Activated CD8-positive, alpha-beta memory T cell treated with anti-CD3 and anti-CD28 coated beads for 48 hours (primary cell): Measurements from ENCODE around the gene CAPNS1.

Experiments
- DNase-seq, 3 experiments: peaks; one replicate each; pipeline ENCODE4 v3.0.0-alpha.2; 2020; ENCODE audit warnings: low read depth in 2 of 3, low spot score in 2 of 3

Gene CAPNS1

DNA sequence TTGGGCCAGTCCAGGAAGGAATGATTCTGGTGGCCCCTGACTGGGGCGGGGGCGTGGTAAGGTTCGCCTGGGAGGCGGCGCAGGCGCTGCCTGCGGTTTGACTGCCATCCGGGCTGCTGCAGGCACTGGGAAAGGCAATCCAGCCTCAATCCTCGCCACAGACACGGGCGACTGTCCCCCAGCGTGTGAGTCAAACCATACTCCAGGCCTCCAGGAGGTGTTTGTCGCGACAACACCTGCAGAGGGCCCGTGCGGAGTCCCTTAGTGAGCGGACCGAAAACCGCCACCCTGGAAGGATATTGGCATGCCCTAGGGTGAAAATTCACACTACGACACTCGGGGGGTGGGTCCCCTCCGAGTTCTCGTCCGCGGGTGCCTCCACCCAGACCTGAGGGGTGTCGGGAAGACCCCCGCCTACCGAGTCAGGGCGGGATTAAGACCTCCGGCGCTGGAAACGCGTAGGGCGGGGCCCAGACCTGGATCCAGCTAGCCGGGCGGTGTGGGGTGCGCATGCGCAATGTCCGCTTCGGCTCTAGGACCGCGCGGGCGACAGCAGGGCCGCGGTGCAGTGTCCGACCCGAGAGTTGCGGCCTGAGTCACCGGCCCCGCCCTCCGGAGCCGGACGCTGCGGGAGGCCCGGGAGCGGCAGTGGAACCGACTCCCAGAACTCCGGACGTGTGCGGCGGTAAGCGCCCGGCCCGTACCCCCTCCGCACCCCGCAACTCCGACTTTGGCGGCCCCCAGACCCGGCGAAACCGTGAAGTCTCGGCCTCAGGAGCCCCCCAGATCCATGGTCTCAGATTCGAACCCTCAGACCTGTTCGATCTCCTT is at the start of gene CAPNS1:
CAPNS1 (plus strand) TSS at position 594 of the 831 bp plus-strand sequence. CDS start 946 bp downstream, outside the sequence.
- peak; percentile 86 to 93 (median 86) for DNase-seq

DNA sequence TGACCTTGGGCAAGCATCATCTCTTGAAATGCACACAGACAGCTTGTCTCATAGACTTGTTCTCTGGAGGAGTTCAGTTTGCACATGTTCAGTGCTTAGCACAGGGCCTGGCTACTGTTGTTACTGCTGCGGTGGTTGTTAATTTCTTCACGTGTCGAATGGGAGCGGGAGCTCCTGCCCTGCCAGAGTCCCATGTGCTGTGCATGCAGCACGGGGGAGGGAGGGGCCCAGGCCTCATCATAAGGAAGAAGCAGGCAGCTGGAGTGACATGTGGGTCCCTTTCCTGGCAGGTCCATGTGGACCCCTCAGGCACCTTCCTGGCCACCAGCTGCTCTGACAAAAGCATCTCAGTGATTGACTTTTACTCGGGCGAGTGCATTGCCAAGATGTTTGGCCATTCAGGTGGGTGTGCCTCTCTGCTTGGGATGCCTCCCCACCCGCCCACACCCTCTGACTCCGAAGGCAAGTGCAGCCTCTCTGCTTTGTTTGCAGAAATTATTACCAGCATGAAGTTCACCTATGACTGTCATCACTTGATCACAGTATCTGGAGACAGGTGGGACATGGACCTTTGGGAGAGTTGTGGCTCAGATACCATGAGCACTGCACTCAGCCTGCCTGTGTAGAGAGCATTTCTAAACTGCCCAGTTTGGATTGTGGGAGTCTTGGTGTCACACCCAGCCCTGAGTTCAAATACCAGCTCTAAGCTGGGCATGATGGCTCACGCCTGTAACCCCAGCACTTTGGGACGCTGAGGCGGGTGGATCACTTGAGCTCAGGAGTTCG is 48.8 kb upstream of the CAPNS1 start:
- DNase-seq: no peak

DNA sequence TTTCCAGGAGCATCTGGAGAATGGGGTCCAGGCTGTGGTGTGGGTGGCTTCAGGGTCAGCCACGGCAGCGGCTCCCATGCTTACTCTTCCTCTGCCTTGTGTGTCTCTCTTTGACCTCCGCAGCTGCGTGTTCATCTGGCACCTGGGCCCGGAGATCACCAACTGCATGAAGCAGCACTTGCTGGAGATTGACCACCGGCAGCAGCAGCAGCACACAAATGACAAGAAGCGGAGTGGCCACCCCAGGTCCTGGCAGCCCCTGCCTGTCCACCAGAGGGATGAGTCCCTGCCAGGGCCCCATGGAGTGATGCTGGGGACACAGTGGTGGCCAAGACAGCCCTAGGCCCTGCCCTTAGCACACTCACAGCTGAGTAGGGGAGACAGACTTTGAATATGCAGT is 47.3 kb upstream of the CAPNS1 start:
- DNase-seq: no peak

GRCh38 chr19:36093146-36093662 is 46.7 kb upstream of the CAPNS1 start:
- peak in 1 of 3 experiments; percentile 26 for DNase-seq

GRCh38 chr19:36093687-36094086 is 46.2 kb upstream of the CAPNS1 start:
- DNase-seq: no peak

- no peak for DNase-seq
Observed at GRCh38 chr19:36097036-36097435, 42.8 kb upstream of the CAPNS1 start.

DNA sequence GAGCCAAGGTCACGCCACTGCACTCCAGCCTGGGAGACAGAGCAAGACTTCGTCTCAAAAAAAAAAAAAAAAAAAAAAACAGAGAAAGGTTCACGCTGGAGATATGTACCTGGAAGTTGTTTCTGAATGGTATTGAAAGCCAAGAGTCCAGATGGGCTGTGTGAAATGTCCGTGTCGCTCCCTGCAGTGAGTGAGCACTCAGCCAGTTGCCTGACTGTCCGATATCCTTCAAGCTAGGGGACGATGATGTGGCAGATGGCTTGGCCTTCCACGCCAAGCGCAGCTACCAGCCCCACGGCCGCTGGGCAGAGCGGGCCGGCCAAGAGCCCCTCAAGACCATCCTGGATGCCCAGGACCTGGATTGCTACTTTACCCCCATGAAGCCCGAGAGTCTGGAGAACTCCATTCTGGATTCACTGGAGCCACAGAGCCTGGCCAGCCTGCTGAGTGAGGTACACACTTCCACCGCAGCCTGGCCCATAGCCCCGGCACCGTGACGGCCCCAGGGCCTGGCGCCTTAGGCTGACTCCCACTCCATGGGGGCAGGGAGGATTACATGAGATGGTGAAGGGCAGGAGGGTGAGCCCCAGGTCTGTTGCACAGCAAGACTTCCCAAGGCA is 40.6 kb upstream of the CAPNS1 start:
- no peak for DNase-seq

- no peak for DNase-seq
Observed at GRCh38 chr19:36100476-36100875, 39.4 kb upstream of the CAPNS1 start.

DNA sequence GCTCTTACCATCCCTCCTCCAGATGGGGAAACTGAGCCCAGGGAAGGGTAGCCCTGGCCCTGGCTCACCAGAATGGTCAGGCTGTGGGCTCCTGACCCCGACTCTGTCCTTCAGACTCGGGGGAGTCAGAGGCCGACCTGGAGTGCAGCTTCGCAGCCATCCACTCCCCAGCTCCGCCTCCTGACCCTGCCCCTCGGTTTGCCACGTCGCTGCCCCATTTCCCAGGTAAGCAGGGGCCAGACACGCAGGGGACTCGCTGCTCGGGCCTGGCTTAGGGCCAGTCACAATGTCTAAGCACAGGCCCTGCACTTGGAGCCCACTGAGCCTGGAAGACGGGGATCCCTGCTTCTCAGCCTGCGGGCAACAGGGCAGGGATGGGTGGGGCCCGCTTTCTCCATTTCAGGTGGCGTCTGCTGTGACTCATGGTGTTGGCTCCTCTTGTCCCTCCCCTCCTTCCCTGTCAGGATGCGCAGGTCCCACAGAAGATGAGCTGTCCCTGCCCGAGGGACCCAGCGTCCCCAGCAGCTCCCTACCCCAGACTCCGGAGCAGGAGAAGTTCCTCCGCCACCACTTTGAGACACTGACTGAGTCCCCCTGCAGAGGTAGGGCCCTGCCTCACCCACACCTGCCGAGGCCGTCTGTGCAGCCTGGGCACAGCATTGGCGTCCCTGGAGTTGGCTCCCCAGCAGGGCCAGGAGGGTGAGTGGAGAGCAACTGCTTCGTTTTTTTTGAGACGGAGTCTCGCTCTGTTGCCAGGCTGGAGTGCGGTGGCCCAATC is 38.1 kb upstream of the CAPNS1 start:
- DNase-seq: no peak

- DNase-seq: no peak
Observed at GRCh38 chr19:36103040-36103626, 36.7 kb upstream of the CAPNS1 start.

DNA sequence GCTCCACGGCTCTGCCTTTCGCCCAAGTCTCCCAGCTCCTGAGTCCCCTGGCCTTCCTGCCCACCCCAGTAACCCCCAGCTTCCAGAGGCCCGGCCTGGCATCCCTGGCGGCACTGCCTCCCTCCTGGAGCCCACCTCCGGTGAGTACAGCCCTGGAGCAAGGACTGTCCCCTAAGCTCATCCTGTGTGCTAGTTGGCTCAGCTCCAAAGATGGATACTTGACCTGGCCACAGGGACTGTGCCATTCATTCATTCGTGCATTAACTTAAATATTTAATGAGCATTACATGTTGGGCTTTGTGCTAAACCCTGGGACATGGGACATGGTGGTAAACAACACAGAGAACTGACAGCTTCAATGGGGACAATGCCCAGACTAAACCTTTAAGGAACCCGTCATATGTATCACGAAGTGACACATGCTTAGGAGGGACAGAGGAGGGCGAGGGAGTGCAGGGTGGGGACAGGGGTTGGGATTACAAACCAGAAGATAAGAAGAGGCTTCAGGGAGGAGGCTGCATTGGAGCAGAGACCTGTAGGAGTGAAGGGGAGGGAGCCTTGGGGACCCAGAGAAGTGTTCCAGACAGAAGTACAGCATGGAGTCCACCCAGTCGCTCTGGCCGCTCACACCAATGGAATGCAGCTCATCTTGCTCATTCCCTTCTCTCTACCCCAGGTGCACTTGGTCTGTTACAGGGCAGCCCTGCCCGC is 35.9 kb upstream of the CAPNS1 start:
- DNase-seq: no peak

DNA sequence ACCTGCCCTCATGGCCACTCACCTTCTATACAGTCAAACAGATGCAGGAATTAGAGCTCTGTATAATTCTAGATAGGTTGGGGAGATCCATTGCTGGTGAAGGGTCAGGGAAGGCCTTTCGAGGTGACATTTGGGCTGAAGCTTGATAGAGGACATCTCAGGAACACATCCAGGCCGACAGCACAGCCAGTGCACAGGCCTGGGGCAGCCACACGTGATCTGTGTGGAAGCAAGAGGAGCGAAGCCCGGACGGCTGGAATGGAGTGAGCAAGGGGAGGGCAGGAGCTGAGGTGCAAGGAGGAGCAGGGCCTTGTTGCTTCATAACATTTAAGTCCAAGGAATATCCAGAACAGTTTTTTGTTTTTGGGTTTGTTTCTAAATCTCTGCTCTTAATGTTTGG is 33.4 kb upstream of the CAPNS1 start:
- DNase-seq: no peak

DNA sequence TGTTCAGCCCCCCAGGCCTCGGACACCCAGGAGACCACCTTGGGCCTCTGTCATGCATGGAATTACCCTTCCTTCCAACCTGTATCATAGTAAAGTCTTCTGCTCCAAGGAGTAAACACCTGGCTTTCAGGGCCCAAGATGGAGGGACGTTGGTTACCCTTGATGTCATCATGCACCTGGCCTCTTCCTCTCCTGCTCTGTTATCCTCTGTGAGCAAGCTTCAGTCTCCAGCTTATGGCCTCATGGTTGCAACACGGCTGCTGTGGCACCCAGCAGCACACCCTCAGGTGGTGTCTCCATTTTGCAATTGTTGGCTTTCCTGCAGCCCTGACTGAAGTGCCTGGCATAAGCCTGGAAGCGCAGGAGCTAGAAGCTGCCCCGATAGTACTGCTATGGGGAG is 32.9 kb upstream of the CAPNS1 start:
- no peak for DNase-seq

DNA sequence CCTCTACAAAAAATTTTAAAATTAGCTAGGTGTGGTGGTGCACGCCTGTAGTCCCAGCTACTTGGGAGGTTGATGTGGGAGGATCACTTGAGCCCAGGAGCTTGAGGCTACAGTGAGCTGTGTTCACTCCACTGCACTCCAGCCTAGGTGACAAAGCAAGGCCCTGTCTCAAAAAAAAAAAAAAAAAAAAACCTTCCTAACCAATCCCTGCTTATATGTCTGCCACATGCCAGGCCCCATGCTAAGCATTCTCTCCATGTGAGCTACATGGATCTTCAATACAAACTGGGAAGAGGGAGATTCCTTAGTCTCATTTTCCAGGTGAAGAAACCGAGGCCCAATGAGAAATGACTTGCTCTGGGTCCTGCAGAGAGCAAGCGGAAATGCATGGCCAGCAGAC is 31.2 kb upstream of the CAPNS1 start:
- no peak for DNase-seq

- DNase-seq: no peak
Observed at GRCh38 chr19:36110487-36111199, 29.2 kb upstream of the CAPNS1 start, which contains the start of gene OVOL3. Gene OVOL3, plus strand, starts transcription at chr19:36111143. Its CDS starts 60 bp downstream, at chr19:36111203.

DNA sequence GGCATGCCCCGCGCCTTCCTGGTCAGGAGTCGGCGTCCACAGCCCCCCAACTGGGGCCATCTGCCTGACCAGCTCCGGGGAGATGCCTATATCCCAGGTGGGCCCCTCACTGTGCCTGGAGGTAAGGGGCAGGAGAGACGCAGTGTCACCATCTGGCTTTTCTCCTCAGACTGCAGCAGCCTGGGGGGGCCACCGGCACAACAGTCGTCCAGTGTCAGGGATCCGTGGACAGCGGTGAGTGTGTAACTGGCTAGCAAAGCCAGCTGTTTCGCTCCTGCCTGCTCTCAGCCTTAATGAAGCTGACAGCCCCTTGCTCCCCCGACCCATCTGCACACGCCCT is 28.7 kb upstream of the CAPNS1 start:
- DNase-seq: no peak

DNA sequence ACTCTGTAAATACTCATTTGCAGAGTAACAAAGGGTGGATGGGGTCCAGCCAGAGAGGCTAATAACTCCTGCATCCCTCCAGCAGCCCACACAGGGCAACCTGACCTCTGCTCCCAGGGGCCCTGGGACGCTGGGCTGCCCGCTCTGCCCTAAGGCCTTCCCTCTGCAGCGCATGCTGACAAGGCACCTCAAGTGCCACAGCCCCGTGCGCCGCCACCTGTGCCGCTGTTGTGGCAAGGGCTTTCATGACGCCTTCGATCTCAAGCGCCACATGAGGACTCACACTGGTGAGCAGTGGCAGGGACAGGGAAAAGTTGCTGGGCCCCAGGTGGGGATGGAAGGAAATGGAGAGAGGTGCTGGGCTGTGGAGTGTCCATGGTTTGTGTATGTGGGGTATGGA is 27.2 kb upstream of the CAPNS1 start:
- no peak for DNase-seq

DNA sequence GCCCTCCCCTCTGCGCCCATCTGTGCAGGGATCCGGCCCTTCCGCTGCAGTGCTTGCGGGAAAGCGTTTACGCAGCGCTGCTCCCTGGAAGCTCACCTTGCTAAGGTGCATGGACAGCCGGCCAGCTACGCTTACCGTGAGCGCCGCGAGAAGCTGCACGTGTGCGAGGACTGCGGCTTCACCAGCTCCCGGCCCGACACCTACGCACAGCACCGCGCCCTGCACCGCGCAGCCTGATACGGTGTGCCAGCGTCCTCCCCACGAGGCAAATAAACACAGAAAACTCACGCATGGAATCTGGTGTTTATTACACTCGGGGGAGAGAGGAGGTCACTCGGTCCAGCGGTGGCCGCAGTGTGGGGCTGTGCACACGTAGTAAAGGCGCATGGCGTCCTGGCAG is 26.4 kb upstream of the CAPNS1 start:
- DNase-seq: no peak
